WTC11 (cell line): ENCODE measurements around the gene DDX51. TPM values are rescaled to one million over a fixed set of nuclear protein-coding genes. Genes with fewer than 3 reads are reported as not detected.
A peak's percentile ranks its signal among the peaks of the same experiment; 100 is the strongest.

Experiments used
- ATAC-seq: fragments of 200-7000 bp; cut with Tn5 transposase; 2 replicates; pipeline ENCODE4 v1.10.0; 2021; ENCODE audit warnings: mild to moderate bottlenecking, moderate library complexity
- CTCF ChIA-PET: fragments of 300-600 bp; sonication (Branson Sonifier 250); formaldehyde crosslinking; loops from one replicate; lab custom pipeline; 2021; ENCODE audit warnings: antibody characterized with exemption; lab: Charles Lee
- POLR2A ChIA-PET: fragments of 350-600 bp; sonication (Branson Sonifier 250); formaldehyde crosslinking; loops from one replicate; lab custom pipeline; 2021; ENCODE audit warnings: antibody characterized with exemption; lab: Charles Lee
- DNase-seq: peaks from one replicate; pipeline ENCODE4 v3.0.0; 2021; ENCODE audit warnings: low spot score
- H3K27ac Mint-ChIP-seq: 2 replicates; pipeline ENCODE4 v1.8.0; 2021; ENCODE audit warnings: mixed read lengths
- H3K27me3 Mint-ChIP-seq: 2 replicates; pipeline ENCODE4 v1.8.0; 2021; ENCODE audit warnings: low read depth, mild to moderate bottlenecking, moderate library complexity, mixed read lengths
- H3K36me3 Mint-ChIP-seq: 2 replicates; pipeline ENCODE4 v1.8.0; 2021; ENCODE audit warnings: mixed read lengths
- H3K4me1 Mint-ChIP-seq: 2 replicates; pipeline ENCODE4 v1.8.0; 2022; ENCODE audit warnings: mixed read lengths
- H3K4me3 Mint-ChIP-seq: 2 replicates; pipeline ENCODE4 v1.8.0; 2021; ENCODE audit warnings: mild to moderate bottlenecking, moderate library complexity, mixed read lengths
- H3K9me3 Mint-ChIP-seq: 2 replicates; pipeline ENCODE4 v1.8.0; 2021; ENCODE audit warnings: mixed read lengths
- ATF1 ChIP-seq: sonication (generic); formaldehyde crosslinking; IDR thresholded peaks from 2 replicates; pipeline ENCODE4 v1.8.1; 2023; ENCODE audit warnings: mild to moderate bottlenecking, moderate library complexity, missing genetic modification reagents
- FOXJ3 ChIP-seq: sonication (generic); formaldehyde crosslinking; IDR thresholded peaks from 2 replicates; pipeline ENCODE4 v1.9.0; 2021; ENCODE audit warnings: missing genetic modification reagents, mild to moderate bottlenecking, borderline replicate concordance
- GRHL2 ChIP-seq: fragments of 250-450 bp; sonication (Bioruptor Pico); IDR thresholded peaks from 2 replicates; pipeline ENCODE4 v1.8.0; 2022; ENCODE audit warnings: mild to moderate bottlenecking, moderate library complexity; ENCODE audit not compliant: insufficient replicate concordance, severe bottlenecking
- HMGA2 ChIP-seq: fragments of 250-450 bp; sonication (Bioruptor Pico); IDR thresholded peaks from 2 replicates; pipeline ENCODE4 v1.4.0; 2021; ENCODE audit warnings: mild to moderate bottlenecking, moderate library complexity
- IRF2 ChIP-seq: sonication (generic); formaldehyde crosslinking; IDR thresholded peaks from 2 replicates; pipeline ENCODE4 v1.8.0; 2022; ENCODE audit warnings: low read depth, missing genetic modification reagents, borderline replicate concordance
- NR1H2 ChIP-seq: sonication (generic); formaldehyde crosslinking; IDR thresholded peaks from 2 replicates; pipeline ENCODE4 v1.9.0; 2021; ENCODE audit warnings: mild to moderate bottlenecking, moderate library complexity, missing genetic modification reagents
- NR2C2 ChIP-seq: sonication (generic); formaldehyde crosslinking; IDR thresholded peaks from 2 replicates; pipeline ENCODE4 v1.8.0; 2022; ENCODE audit warnings: mild to moderate bottlenecking, missing genetic modification reagents
- SOX15 ChIP-seq: fragments of 250-450 bp; sonication (Bioruptor Pico); IDR thresholded peaks from 2 replicates; pipeline ENCODE4 v1.9.0; 2021; ENCODE audit warnings: mild to moderate bottlenecking
- TEAD4 ChIP-seq: sonication (generic); formaldehyde crosslinking; IDR thresholded peaks from 2 replicates; pipeline ENCODE4 v1.8.0; 2022; ENCODE audit warnings: mild to moderate bottlenecking, missing genetic modification reagents
- TP53 ChIP-seq: sonication (generic); formaldehyde crosslinking; IDR thresholded peaks from 2 replicates; pipeline ENCODE4 v1.8.1; 2023; ENCODE audit warnings: mild to moderate bottlenecking, missing genetic modification reagents
- ZBTB21 ChIP-seq: sonication (generic); formaldehyde crosslinking; IDR thresholded peaks from 2 replicates; pipeline ENCODE4 v1.8.1; 2023; ENCODE audit warnings: mild to moderate bottlenecking, missing genetic modification reagents, borderline replicate concordance
- ZNF138 ChIP-seq: sonication (generic); formaldehyde crosslinking; conservative IDR thresholded peaks from 2 replicates; pipeline ENCODE4 v1.8.1; 2022; ENCODE audit warnings: mild to moderate bottlenecking, moderate library complexity, missing genetic modification reagents
- ZNF263 ChIP-seq: sonication (generic); formaldehyde crosslinking; IDR thresholded peaks from 2 replicates; pipeline ENCODE4 v1.8.1; 2022; ENCODE audit warnings: low read depth, mild to moderate bottlenecking, moderate library complexity, missing genetic modification reagents
- ZNF396 ChIP-seq: fragments of 250-450 bp; sonication (Bioruptor Pico); IDR thresholded peaks from 2 replicates; pipeline ENCODE4 v1.8.0; 2021; ENCODE audit warnings: mild to moderate bottlenecking, moderate library complexity, borderline replicate concordance
- total RNA-seq: library from RNA; stranded (reverse); gene quantifications from 3 replicates; pipeline ENCODE4 v1.2.3, GENCODE V29; 2021
- TF ChIP-seq, protein P1 (sequence below): sonication (generic); formaldehyde crosslinking; IDR thresholded peaks from 2 replicates; pipeline ENCODE4 v1.8.1; 2023; ENCODE audit warnings: mild to moderate bottlenecking, missing genetic modification reagents, moderate library complexity
- TF ChIP-seq, protein P2 (sequence below): sonication (generic); formaldehyde crosslinking; IDR thresholded peaks from 2 replicates; pipeline ENCODE4 v1.8.1; 2022; ENCODE audit warnings: mild to moderate bottlenecking, moderate library complexity, missing genetic modification reagents
- TF ChIP-seq, protein P3 (sequence below): fragments of 250-450 bp; sonication (Bioruptor Pico); IDR thresholded peaks from 2 replicates; pipeline ENCODE4 v1.9.0; 2021; ENCODE audit warnings: mild to moderate bottlenecking
- TF ChIP-seq, protein P4 (sequence below): sonication (generic); formaldehyde crosslinking; IDR thresholded peaks from 2 replicates; pipeline ENCODE4 v1.8.1; 2022; ENCODE audit warnings: low read depth, missing genetic modification reagents, borderline replicate concordance
- TF ChIP-seq, protein P5 (sequence below): sonication (generic); formaldehyde crosslinking; IDR thresholded peaks from 2 replicates; pipeline ENCODE4 v1.8.0; 2023; ENCODE audit warnings: missing genetic modification reagents
- TF ChIP-seq, protein P6 (sequence below): sonication (generic); formaldehyde crosslinking; IDR thresholded peaks from 2 replicates; pipeline ENCODE4 v1.8.1; 2023; ENCODE audit warnings: mild to moderate bottlenecking, missing genetic modification reagents
- TF ChIP-seq, protein P7 (sequence below): sonication (generic); formaldehyde crosslinking; IDR thresholded peaks from 2 replicates; pipeline ENCODE4 v1.8.0; 2022; ENCODE audit warnings: missing genetic modification reagents
- TF ChIP-seq, protein P8 (sequence below): fragments of 200-600 bp; IDR thresholded peaks from 2 replicates; pipeline ENCODE4 v1.8.0; 2022; ENCODE audit warnings: antibody characterized with exemption

DDX51 gene
- total RNA-seq, 1 experiment from 2014 or later: 32.7 TPM

DNA sequence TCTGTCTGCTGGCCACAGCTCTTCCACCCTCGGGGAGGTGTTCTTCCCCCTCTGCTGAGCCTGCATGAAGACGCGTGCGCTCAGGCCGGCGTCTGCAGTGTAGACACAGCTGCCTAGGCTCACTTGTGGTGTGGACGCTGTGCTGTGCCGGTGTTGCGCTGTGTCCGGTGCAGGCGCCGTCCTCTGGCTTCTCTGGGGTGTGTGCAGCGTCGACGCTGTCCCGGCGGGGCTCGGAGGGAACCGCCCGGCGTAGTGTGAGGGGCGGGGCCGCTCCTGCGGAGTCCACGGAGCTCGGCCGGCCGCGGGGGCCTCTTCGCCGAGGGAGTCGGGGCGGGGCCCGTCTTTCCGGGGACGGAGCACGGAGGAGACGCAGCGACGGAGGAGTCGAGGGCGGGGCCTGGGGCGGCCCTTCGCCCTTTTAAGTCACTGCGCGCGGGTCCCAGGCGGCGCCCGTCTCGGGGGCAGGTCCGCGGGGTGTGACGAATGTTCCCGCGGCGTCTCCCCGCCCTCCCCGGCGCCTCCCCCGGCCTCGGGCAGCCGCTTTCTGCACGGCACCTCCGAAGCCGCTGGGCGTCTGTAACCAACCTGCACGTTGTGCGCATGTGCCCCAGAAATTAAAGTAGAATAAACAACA, 45.4 kb upstream of the DDX51 start:
- CTCF ChIA-PET: interaction anchor here (0.7 to 2.2 kb wide), 10 partner anchors 11 to 372 kb away, joined by 3 to 8 read pairs (median 4); no protein-coding TSS in a partner anchor
- peaks cover 10% of the 10 kb centered on the region for H3K36me3 Mint-ChIP-seq
- peaks cover 14% of the 10 kb centered on the region for H3K9me3 Mint-ChIP-seq
- H3K4me3 Mint-ChIP-seq: peak overlapping the region; percentile 83
- ATAC-seq: peak; percentile 70
- H3K27ac Mint-ChIP-seq: peak overlapping the region; percentile 89; the same call in 1 of the 2 replicates
- POLR2A ChIA-PET: no interaction called here
- peak; percentile 73 for DNase-seq
- peaks cover 72% of the 10 kb centered on the region for H3K27me3 Mint-ChIP-seq
- H3K4me1 Mint-ChIP-seq: peaks cover 7% of the 10 kb centered on the region
- TF ChIP-seq HMGA2 (CRISPR knock-in tag) (no peak), ATF1 (CRISPR knock-in tag) (peak; percentile 47; the same call in 1 of the 2 replicates), TP53 (CRISPR knock-in tag) (no peak), ZNF138 (CRISPR knock-in tag) (no peak), GRHL2 (CRISPR knock-in tag) (no peak), NR2C2 (CRISPR knock-in tag) (no peak), TEAD4 (no peak), ZNF263 (CRISPR knock-in tag) (no peak), SOX15 (no peak), IRF2 (CRISPR knock-in tag) (no peak), NR1H2 (CRISPR knock-in tag) (no peak), ZBTB21 (CRISPR knock-in tag) (no peak), FOXJ3 (CRISPR knock-in tag) (no peak), ZNF396 (CRISPR knock-in tag) (no peak)
- TF ChIP-seq, protein P1, sequence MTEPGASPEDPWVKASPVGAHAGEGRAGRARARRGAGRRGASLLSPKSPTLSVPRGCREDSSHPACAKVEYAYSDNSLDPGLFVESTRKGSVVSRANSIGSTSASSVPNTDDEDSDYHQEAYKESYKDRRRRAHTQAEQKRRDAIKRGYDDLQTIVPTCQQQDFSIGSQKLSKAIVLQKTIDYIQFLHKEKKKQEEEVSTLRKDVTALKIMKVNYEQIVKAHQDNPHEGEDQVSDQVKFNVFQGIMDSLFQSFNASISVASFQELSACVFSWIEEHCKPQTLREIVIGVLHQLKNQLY: no peak
- TF ChIP-seq, protein P2, sequence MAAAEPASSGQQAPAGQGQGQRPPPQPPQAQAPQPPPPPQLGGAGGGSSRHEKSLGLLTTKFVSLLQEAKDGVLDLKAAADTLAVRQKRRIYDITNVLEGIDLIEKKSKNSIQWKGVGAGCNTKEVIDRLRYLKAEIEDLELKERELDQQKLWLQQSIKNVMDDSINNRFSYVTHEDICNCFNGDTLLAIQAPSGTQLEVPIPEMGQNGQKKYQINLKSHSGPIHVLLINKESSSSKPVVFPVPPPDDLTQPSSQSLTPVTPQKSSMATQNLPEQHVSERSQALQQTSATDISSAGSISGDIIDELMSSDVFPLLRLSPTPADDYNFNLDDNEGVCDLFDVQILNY (CRISPR knock-in tag): peak; percentile 40; the same call in 1 of the 2 replicates
- TF ChIP-seq, protein P3, sequence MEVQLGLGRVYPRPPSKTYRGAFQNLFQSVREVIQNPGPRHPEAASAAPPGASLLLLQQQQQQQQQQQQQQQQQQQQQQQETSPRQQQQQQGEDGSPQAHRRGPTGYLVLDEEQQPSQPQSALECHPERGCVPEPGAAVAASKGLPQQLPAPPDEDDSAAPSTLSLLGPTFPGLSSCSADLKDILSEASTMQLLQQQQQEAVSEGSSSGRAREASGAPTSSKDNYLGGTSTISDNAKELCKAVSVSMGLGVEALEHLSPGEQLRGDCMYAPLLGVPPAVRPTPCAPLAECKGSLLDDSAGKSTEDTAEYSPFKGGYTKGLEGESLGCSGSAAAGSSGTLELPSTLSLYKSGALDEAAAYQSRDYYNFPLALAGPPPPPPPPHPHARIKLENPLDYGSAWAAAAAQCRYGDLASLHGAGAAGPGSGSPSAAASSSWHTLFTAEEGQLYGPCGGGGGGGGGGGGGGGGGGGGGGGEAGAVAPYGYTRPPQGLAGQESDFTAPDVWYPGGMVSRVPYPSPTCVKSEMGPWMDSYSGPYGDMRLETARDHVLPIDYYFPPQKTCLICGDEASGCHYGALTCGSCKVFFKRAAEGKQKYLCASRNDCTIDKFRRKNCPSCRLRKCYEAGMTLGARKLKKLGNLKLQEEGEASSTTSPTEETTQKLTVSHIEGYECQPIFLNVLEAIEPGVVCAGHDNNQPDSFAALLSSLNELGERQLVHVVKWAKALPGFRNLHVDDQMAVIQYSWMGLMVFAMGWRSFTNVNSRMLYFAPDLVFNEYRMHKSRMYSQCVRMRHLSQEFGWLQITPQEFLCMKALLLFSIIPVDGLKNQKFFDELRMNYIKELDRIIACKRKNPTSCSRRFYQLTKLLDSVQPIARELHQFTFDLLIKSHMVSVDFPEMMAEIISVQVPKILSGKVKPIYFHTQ (CRISPR knock-in tag): no peak
- TF ChIP-seq, protein P4, sequence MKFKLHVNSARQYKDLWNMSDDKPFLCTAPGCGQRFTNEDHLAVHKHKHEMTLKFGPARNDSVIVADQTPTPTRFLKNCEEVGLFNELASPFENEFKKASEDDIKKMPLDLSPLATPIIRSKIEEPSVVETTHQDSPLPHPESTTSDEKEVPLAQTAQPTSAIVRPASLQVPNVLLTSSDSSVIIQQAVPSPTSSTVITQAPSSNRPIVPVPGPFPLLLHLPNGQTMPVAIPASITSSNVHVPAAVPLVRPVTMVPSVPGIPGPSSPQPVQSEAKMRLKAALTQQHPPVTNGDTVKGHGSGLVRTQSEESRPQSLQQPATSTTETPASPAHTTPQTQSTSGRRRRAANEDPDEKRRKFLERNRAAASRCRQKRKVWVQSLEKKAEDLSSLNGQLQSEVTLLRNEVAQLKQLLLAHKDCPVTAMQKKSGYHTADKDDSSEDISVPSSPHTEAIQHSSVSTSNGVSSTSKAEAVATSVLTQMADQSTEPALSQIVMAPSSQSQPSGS (CRISPR knock-in tag): no peak
- TF ChIP-seq, protein P5, sequence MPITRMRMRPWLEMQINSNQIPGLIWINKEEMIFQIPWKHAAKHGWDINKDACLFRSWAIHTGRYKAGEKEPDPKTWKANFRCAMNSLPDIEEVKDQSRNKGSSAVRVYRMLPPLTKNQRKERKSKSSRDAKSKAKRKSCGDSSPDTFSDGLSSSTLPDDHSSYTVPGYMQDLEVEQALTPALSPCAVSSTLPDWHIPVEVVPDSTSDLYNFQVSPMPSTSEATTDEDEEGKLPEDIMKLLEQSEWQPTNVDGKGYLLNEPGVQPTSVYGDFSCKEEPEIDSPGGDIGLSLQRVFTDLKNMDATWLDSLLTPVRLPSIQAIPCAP (CRISPR knock-in tag): no peak
- TF ChIP-seq, protein P6, sequence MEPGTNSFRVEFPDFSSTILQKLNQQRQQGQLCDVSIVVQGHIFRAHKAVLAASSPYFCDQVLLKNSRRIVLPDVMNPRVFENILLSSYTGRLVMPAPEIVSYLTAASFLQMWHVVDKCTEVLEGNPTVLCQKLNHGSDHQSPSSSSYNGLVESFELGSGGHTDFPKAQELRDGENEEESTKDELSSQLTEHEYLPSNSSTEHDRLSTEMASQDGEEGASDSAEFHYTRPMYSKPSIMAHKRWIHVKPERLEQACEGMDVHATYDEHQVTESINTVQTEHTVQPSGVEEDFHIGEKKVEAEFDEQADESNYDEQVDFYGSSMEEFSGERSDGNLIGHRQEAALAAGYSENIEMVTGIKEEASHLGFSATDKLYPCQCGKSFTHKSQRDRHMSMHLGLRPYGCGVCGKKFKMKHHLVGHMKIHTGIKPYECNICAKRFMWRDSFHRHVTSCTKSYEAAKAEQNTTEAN: no peak
- TF ChIP-seq, protein P7, sequence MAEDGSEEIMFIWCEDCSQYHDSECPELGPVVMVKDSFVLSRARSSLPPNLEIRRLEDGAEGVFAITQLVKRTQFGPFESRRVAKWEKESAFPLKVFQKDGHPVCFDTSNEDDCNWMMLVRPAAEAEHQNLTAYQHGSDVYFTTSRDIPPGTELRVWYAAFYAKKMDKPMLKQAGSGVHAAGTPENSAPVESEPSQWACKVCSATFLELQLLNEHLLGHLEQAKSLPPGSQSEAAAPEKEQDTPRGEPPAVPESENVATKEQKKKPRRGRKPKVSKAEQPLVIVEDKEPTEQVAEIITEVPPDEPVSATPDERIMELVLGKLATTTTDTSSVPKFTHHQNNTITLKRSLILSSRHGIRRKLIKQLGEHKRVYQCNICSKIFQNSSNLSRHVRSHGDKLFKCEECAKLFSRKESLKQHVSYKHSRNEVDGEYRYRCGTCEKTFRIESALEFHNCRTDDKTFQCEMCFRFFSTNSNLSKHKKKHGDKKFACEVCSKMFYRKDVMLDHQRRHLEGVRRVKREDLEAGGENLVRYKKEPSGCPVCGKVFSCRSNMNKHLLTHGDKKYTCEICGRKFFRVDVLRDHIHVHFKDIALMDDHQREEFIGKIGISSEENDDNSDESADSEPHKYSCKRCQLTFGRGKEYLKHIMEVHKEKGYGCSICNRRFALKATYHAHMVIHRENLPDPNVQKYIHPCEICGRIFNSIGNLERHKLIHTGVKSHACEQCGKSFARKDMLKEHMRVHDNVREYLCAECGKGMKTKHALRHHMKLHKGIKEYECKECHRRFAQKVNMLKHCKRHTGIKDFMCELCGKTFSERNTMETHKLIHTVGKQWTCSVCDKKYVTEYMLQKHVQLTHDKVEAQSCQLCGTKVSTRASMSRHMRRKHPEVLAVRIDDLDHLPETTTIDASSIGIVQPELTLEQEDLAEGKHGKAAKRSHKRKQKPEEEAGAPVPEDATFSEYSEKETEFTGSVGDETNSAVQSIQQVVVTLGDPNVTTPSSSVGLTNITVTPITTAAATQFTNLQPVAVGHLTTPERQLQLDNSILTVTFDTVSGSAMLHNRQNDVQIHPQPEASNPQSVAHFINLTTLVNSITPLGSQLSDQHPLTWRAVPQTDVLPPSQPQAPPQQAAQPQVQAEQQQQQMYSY (CRISPR knock-in tag): no peak
- TF ChIP-seq, protein P8, sequence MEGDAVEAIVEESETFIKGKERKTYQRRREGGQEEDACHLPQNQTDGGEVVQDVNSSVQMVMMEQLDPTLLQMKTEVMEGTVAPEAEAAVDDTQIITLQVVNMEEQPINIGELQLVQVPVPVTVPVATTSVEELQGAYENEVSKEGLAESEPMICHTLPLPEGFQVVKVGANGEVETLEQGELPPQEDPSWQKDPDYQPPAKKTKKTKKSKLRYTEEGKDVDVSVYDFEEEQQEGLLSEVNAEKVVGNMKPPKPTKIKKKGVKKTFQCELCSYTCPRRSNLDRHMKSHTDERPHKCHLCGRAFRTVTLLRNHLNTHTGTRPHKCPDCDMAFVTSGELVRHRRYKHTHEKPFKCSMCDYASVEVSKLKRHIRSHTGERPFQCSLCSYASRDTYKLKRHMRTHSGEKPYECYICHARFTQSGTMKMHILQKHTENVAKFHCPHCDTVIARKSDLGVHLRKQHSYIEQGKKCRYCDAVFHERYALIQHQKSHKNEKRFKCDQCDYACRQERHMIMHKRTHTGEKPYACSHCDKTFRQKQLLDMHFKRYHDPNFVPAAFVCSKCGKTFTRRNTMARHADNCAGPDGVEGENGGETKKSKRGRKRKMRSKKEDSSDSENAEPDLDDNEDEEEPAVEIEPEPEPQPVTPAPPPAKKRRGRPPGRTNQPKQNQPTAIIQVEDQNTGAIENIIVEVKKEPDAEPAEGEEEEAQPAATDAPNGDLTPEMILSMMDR: no peak
